ENCODE data around the gene LETMD1.

- TF ChIP-seq, protein P1, sequence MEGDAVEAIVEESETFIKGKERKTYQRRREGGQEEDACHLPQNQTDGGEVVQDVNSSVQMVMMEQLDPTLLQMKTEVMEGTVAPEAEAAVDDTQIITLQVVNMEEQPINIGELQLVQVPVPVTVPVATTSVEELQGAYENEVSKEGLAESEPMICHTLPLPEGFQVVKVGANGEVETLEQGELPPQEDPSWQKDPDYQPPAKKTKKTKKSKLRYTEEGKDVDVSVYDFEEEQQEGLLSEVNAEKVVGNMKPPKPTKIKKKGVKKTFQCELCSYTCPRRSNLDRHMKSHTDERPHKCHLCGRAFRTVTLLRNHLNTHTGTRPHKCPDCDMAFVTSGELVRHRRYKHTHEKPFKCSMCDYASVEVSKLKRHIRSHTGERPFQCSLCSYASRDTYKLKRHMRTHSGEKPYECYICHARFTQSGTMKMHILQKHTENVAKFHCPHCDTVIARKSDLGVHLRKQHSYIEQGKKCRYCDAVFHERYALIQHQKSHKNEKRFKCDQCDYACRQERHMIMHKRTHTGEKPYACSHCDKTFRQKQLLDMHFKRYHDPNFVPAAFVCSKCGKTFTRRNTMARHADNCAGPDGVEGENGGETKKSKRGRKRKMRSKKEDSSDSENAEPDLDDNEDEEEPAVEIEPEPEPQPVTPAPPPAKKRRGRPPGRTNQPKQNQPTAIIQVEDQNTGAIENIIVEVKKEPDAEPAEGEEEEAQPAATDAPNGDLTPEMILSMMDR (IDR thresholded peaks at IDR 0.05; ENCODE audit: control extremely low read depth in 1 of 3, insufficient read depth in 1 of 3, low read depth in 1 of 3, low read length in 3 of 3) = no peak
- TF ChIP-seq EP300 (IDR thresholded peaks at IDR 0.05; ENCODE audit: borderline replicate concordance in 1 of 2, low read depth in 2 of 2, low read length in 2 of 2) (no peak), RFX5 (IDR thresholded peaks at IDR 0.05; ENCODE audit: borderline replicate concordance, low read depth, low read length) (no peak), JUN (IDR thresholded peaks at IDR 0.05; ENCODE audit: low read depth, low read length) (no peak), POLR2A (IDR thresholded peaks at IDR 0.05; ENCODE audit: control extremely low read depth in 1 of 2, low read depth in 2 of 2, low read length in 2 of 2) (no peak), CREB1 (IDR thresholded peaks at IDR 0.05) (no peak), POLR2AphosphoS5 (IDR thresholded peaks at IDR 0.05; ENCODE audit: low read depth, low read length) (no peak), CTBP2 (IDR thresholded peaks at IDR 0.05; ENCODE audit: borderline replicate concordance, insufficient read depth, insufficient read length, low read length) (no peak), RAD21 (IDR thresholded peaks at IDR 0.05 in 1 of 2, conservative IDR thresholded peaks at IDR 0.05 in 1 of 2; ENCODE audit: low read depth in 2 of 2, low read length in 2 of 2) (no peak), TAF1 (IDR thresholded peaks at IDR 0.05; ENCODE audit: low read depth, low read length) (no peak), BRCA1 (IDR thresholded peaks at IDR 0.05; ENCODE audit: low read depth, low read length) (no peak), BCL11A (IDR thresholded peaks at IDR 0.05; ENCODE audit: low read depth in 2 of 2, low read length in 2 of 2) (no peak)
Observed at GRCh38 chr12:51033457-51034089, 14.6 kb upstream of the LETMD1 start.
